Measurements from ENCODE around the gene DENND1A. TPM values are rescaled to one million over a fixed set of nuclear protein-coding genes. Genes with fewer than 3 reads are reported as not detected.

DENND1A gene
- total RNA-seq, 2 experiments from 2014 or later, result 13.9 to 20.3 TPM

DNA sequence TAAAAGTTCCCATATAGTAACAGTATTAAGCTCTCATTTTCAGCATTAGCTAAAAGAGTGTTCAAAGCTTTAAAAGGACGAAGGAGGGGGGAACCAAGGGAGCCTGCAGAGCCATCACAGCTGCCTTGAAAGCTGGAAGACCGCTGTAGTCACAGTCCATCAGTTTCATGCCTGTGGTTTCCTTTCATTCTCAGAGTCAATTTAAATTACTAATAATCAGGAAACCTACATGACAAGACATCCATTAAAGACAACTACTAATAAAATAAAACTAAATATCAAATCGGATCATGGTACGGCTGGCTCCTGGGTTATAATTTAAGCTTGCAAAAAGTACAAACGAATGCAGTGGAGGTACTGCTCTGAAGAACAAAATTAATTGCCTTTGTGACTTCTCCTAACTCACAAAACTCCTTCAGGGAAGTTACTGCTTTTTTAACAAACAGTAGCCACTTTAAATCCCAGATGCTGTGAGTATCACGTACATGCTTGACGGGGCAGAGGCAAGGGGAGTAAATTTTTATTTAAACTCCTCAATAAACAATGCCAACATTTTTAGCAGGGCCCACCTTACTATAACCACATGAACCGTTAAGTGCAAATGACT lies 213.5 kb downstream of the DENND1A start:
- Mint-ChIP-seq H3K4me3 (no peak overlapping the region), H3K27ac (no peak overlapping the region), H3K27me3 (no peaks in the 10 kb centered on the region), H3K36me3 (peaks cover 7% of the 10 kb centered on the region), H3K9me3 (peaks cover 9% of the 10 kb centered on the region), H3K4me1 (peaks cover 2% of the 10 kb centered on the region)
- ATAC-seq (ENCODE audit: low read depth), result no peak
- POLR2A ChIA-PET, result no interaction called here
- no peak for DNase-seq

DNA sequence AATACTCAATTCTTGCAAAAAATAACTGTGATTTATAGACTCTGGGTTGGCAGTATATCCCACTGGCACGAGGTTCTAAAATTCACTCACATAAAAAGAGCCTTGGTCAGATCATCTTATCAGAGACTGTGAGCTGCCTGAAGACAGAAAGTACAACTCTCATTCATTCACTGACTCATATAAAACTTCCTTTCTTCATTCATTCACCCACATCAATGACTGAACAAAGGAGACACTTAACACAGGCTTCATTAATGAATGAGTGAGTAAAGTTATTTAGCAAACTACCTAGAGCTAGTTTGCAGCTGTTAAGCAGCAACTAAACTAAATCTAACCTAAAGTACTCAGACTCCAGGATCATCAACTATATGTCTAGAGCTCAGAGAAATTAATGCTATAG lies 214.7 kb downstream of the DENND1A start:
- Mint-ChIP-seq H3K36me3 (peaks cover 1% of the 10 kb centered on the region), H3K27ac (no peak overlapping the region), H3K27me3 (no peaks in the 10 kb centered on the region), H3K4me1 (peaks cover 2% of the 10 kb centered on the region), H3K9me3 (peaks cover 6% of the 10 kb centered on the region), H3K4me3 (no peak overlapping the region)
- no peak for ATAC-seq (ENCODE audit: low read depth)
- POLR2A ChIA-PET, result no interaction called here
- no peak for DNase-seq

DNA sequence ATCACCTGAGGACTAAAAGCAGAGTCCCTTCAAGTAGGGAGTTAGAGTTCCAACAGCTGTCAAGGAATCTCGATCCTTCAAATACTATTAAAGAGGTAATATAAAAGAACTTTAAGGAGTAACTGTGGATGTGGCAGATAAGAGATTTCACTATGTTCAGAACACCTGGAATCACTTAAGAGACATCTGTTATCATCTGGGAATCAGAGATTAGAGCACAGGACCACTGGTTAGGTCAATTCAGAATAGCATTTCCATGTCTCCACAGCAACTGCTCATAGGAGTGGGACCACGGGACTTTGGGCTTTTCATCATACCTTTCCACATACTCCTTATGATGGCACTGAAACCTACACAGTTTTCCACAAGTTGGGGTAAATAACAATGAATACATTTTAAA lies 216.6 kb downstream of the DENND1A start:
- Mint-ChIP-seq H3K4me3 (no peak overlapping the region), H3K36me3 (peaks cover 1% of the 10 kb centered on the region)

DNA sequence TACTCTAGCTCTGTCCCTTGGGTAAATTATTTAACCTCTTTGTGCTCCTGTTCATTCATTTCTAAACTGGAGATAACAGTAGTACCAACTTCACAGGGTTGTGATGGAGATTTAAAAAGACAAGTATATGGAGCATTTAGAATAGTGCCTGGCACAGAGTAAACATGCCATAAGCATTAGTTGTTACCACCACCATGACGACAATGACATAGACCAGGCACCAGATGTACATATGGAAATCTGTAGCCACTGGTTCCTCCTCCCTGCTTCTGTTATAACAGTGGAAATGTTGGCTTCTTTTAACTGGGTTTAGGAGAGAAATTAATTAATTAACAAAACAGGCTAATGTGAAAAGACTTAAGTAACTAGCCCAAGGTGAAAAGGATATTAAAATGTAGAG lies 217.5 kb downstream of the DENND1A start:
- POLR2A ChIA-PET, result no interaction called here
- no peak for ATAC-seq (ENCODE audit: low read depth)
- no peak for DNase-seq
- no peak overlapping the region for H3K27ac Mint-ChIP-seq
- no peaks in the 10 kb centered on the region for H3K27me3 Mint-ChIP-seq
- H3K4me1 Mint-ChIP-seq, result peaks cover 2% of the 10 kb centered on the region
- H3K4me3 Mint-ChIP-seq, result no peak overlapping the region
- H3K9me3 Mint-ChIP-seq, result peaks cover 5% of the 10 kb centered on the region
- peaks cover 1% of the 10 kb centered on the region for H3K36me3 Mint-ChIP-seq

More for the DNA sequence above, 216.6 kb downstream of the DENND1A start:
- Mint-ChIP-seq H3K27me3 (no peaks in the 10 kb centered on the region), H3K9me3 (peaks cover 5% of the 10 kb centered on the region), H3K27ac (no peak overlapping the region), H3K4me1 (peaks cover 2% of the 10 kb centered on the region)
- DNase-seq, result no peak
- POLR2A ChIA-PET, result no interaction called here
- no peak for ATAC-seq (ENCODE audit: low read depth)

DNA sequence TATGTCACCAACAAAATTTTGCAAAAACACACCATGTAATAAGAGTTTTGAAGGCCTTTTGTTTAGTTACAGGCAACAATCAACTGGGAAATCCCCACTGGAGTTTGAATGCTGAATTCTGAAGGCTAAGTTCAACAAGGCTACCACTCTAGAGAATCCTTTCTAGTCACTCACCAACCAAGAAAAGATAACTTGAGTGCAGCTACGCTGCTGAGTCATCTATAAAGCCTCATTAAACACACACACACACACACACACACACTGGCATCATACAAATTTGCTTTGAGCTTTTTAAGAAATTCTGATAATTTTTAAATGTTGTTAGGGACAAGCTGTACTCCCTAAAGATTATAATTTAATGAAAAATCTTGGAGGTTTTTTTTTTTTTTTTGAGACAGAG lies 219.6 kb downstream of the DENND1A start:
- Mint-ChIP-seq H3K36me3 (peaks cover 5% of the 10 kb centered on the region), H3K27ac (no peak overlapping the region), H3K4me3 (no peak overlapping the region), H3K9me3 (peaks cover 9% of the 10 kb centered on the region), H3K4me1 (no peaks in the 10 kb centered on the region), H3K27me3 (no peaks in the 10 kb centered on the region)
- ATAC-seq (ENCODE audit: low read depth) (no peak), DNase-seq (no peak)
- POLR2A ChIA-PET, result no interaction called here

DNA sequence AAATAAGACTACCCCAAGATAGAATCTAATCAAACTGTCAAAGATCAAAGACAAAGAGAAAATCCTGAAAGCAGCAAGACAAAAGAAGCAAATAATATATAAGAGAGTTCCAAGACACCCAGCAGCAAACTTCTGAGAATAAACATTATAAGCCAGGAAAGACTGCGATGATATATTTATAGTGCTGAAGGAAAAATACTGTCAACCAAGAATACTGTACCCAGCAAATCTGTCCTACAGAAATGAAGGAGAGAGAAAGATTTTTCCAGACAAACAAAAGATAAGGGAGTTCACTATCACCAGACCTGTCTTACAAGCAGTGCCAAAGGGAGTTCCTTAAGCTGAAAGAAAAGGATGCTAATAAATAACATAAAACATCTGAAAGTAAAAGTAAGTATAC lies 227.4 kb downstream of the DENND1A start:
- no peak overlapping the region for H3K27ac Mint-ChIP-seq
- DNase-seq, result no peak
- H3K4me1 Mint-ChIP-seq, result peaks cover 1% of the 10 kb centered on the region
- no peaks in the 10 kb centered on the region for H3K27me3 Mint-ChIP-seq
- no peak overlapping the region for H3K4me3 Mint-ChIP-seq
- peaks cover 24% of the 10 kb centered on the region for H3K36me3 Mint-ChIP-seq
- ATAC-seq (ENCODE audit: low read depth), result no peak
- H3K9me3 Mint-ChIP-seq, result peaks cover 18% of the 10 kb centered on the region
- POLR2A ChIA-PET, result no interaction called here

DNA sequence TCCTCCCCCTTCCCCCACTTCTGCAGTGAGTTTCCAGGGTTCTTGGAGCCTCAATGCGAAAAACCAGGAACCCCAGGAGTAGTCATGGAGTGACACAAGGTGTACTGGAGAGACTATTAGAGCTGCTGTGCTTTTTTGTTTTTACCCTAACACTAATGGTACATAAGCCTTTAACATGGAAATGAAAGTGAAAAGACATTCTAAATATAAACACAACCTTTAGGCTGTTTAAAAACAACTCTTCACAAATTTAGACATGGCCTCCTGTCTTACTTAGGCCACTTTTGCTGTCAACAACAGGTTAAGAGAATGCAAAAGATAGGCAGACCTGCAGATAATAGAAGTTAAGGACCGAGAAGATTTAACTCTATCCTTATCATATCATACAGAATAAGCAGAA lies 232.2 kb downstream of the DENND1A start:
- Mint-ChIP-seq H3K36me3 (peaks cover 8% of the 10 kb centered on the region), H3K4me3 (no peak overlapping the region), H3K4me1 (peaks cover 3% of the 10 kb centered on the region), H3K9me3 (peaks cover 6% of the 10 kb centered on the region), H3K27me3 (no peaks in the 10 kb centered on the region), H3K27ac (no peak overlapping the region)
- no peak for ATAC-seq (ENCODE audit: low read depth)
- no peak for DNase-seq
- POLR2A ChIA-PET, result no interaction called here

DNA sequence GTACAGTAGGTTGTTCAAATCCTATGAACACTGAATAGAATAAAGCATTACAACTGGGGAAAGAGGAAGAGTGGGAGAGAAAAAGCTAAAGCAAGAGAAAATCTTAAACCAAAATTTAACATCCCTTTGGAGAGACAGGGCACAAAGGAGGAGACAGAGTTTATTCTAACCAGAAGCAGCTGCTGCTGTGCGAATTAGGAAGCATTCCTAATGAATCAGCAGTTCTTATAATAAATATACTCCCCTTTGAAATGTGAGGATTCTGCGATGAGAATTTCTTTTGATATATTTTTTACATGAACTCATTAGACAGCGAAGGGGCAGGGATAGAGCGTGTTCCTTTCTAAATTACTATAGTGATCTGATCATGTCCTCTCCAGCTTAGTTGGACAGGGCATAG lies 233.4 kb downstream of the DENND1A start:
- POLR2A ChIA-PET, result no interaction called here
- peaks cover 3% of the 10 kb centered on the region for H3K4me1 Mint-ChIP-seq
- no peaks in the 10 kb centered on the region for H3K27me3 Mint-ChIP-seq
- DNase-seq (no peak), ATAC-seq (ENCODE audit: low read depth) (no peak)
- no peak overlapping the region for H3K4me3 Mint-ChIP-seq
- H3K9me3 Mint-ChIP-seq, result peaks cover 5% of the 10 kb centered on the region
- peaks cover 2% of the 10 kb centered on the region for H3K36me3 Mint-ChIP-seq
- no peak overlapping the region for H3K27ac Mint-ChIP-seq

DNA sequence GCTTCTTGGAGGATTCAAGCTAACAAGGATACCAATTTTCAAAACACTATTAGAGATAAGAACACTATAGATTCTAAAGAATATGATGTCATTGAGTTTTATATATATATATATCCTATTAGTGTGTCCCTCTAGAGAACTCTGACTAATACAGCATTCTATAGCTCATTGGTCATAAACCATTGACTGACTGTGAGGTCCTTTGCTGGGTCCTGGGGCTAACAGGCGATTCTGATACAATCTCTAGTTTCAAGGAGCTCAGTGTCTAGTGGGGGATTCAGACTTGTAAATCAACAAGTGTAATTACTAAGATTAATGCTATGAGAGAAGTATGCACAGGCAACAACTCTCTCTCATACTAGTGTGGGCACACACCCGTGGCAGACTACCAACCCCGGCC lies 234.5 kb downstream of the DENND1A start:
- peaks cover 5% of the 10 kb centered on the region for H3K9me3 Mint-ChIP-seq
- H3K36me3 Mint-ChIP-seq, result peaks cover 2% of the 10 kb centered on the region
- ATAC-seq (ENCODE audit: low read depth) (no peak), DNase-seq (no peak)
- H3K27me3 Mint-ChIP-seq, result no peaks in the 10 kb centered on the region
- H3K27ac Mint-ChIP-seq, result no peak overlapping the region
- H3K4me1 Mint-ChIP-seq, result peaks cover 3% of the 10 kb centered on the region
- H3K4me3 Mint-ChIP-seq, result no peak overlapping the region
- POLR2A ChIA-PET, result no interaction called here

DNA sequence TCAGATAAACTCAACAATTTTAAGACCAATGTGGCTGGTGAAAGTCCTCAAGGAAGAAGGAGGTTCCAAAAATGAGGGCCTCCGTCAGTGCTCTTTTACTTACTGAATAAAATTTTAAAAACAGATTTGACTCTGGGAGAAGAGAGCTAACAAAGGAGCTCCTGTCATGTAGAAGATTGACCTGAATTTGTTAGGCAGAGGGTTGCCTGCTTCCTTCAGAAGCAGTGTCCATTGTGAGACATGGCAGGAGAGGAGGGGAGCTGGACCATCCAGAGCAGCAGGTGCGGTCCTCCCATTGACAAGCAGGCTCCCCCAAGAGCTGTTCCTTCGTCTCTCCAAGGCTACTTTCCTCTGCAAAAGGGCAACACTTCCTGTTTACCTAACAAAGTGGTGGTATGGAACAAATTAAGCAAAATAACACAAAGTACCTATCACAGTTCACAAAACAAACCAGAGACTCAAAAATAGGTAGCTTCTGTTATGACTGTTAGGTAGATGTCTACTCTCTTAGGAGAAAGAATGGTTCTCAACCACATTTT lies 238.1 kb downstream of the DENND1A start:
- Mint-ChIP-seq H3K4me3 (no peak overlapping the region), H3K27ac (no peak overlapping the region), H3K27me3 (no peaks in the 10 kb centered on the region), H3K4me1 (peaks cover 2% of the 10 kb centered on the region), H3K36me3 (peaks cover 2% of the 10 kb centered on the region), H3K9me3 (no peaks in the 10 kb centered on the region)
- POLR2A ChIA-PET, result no interaction called here
- ATAC-seq (ENCODE audit: low read depth), result no peak
- no peak for DNase-seq

DNA sequence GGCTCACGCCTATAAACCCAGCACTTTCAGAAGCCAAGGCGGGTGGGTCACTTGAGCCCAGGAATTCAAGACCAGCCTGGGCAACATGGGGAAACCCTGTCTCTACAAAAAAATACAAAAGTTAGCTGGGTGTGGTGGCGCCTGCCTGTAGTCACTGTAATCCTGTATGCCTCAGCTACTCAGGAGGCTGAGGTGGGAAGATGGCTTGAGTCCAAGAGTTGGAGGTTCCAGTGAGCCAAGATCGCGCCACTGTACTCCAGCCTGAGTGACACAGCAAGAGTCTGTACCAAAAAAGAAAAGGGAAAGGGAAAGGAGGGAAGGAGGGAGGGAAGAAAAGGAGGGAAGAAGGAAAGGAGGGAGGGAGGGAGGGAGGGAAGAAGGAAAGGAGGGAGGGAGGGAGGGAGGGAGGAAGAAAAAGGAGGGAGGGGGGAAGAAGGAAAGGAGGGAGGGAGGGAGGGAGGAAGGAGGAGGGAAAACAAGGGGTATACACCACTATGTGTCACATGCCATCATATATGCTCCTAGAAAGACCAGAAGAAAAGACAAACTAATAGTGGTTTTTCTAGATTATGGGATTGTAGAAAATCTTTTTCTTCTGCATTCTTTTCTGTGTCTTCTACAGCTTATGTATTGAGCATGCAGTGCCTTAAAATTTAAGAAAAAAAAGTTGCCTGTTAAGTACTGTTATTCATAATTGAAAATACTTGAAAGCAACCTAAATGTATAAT lies 240.1 kb downstream of the DENND1A start:
- Mint-ChIP-seq H3K9me3 (no peaks in the 10 kb centered on the region), H3K27ac (no peak overlapping the region), H3K4me3 (no peak overlapping the region), H3K4me1 (peaks cover 3% of the 10 kb centered on the region), H3K27me3 (no peaks in the 10 kb centered on the region), H3K36me3 (peaks cover 2% of the 10 kb centered on the region)
- ATAC-seq (ENCODE audit: low read depth) (no peak), DNase-seq (no peak)
- POLR2A ChIA-PET, result no interaction called here

DNA sequence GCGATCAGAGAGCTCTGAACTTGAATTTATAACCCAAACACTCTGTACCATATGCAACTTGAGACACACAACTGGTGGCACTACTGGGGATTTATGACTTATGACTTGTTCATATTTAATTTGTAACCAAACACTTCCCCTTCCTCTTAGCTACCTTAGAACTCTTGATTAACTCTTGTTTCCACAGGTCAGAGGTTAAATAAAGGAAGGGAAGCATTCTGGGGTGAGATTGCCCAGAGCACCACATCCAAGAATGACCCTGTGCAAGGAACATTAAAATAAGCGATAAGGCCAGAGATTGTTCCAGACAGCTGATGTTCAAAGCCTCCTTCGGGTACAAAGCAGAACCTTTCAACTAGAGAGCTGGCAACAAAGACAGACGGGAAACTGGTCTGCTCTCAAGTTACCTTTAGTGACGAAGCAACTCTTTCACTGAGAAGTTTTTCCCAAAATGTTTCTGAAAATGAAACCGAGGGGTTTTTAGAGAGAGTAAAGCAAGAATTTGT lies 242.6 kb downstream of the DENND1A start:
- no peak overlapping the region for H3K4me3 Mint-ChIP-seq

DNA sequence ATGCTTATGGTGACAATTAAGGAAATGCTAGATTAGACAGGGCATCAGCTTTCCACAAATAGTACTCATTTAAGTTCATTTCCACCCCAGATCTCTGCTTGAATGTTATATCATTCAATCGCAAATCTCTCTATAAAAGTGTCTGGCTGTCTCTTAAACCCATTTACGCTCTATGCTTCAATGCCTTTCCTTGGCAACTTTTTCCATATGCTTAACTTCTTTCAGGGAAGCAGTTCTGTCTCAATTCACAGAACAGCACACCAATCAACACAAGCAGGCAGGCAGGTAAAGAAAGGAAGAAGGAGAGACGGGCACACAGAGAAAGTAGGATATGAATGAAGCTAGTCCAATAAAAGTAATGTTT lies 243.1 kb downstream of the DENND1A start:
- DNase-seq (no peak), ATAC-seq (ENCODE audit: low read depth) (no peak)
- Mint-ChIP-seq H3K27me3 (no peaks in the 10 kb centered on the region), H3K9me3 (no peaks in the 10 kb centered on the region), H3K4me1 (peaks cover 11% of the 10 kb centered on the region), H3K27ac (no peak overlapping the region), H3K4me3 (no peak overlapping the region), H3K36me3 (peaks cover 4% of the 10 kb centered on the region)
- POLR2A ChIA-PET, result no interaction called here

More for the DNA sequence above, 242.6 kb downstream of the DENND1A start:
- POLR2A ChIA-PET, result no interaction called here
- no peak overlapping the region for H3K27ac Mint-ChIP-seq
- H3K27me3 Mint-ChIP-seq, result no peaks in the 10 kb centered on the region
- no peaks in the 10 kb centered on the region for H3K9me3 Mint-ChIP-seq
- ATAC-seq (ENCODE audit: low read depth), result no peak
- peaks cover 4% of the 10 kb centered on the region for H3K36me3 Mint-ChIP-seq
- peaks cover 11% of the 10 kb centered on the region for H3K4me1 Mint-ChIP-seq
- no peak for DNase-seq

DNA sequence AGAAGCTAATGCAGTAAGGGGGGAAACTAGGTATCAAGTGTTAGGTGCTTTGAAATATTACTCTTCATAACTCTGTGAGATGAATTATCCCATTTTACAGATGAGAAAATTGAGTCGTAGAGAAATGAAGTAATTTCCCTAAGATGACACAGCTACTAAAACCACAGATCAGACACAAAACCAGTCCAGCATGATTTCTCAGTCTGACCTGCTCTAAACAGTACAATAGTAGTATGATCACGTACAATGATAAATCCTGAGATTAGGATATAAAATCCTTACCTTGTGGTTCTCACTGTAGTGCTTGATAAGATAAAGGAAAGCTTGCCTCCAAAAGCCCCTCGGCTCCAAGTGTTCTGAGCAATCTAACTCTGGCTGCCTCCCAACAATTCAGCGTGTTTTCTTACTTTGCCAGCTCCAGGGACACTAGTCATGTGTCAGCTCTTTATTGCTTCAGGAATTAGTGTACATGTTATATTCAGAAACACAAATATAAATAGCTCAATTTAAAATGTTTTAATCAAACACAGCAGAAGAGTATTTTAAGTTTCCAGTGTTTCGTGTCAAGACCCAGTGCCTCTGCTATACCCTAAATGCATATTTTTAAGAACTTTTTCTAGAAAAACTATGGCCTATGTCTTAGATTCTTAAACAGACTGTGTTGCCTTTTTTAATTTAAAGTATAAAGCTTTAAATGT lies 243.6 kb downstream of the DENND1A start:
- Mint-ChIP-seq H3K4me1 (peaks cover 11% of the 10 kb centered on the region), H3K27me3 (no peaks in the 10 kb centered on the region), H3K27ac (no peak overlapping the region), H3K4me3 (no peak overlapping the region), H3K36me3 (peaks cover 5% of the 10 kb centered on the region), H3K9me3 (no peaks in the 10 kb centered on the region)
- POLR2A ChIA-PET, result no interaction called here
- ATAC-seq (ENCODE audit: low read depth) (no peak), DNase-seq (no peak)
